ENCODE measurements around the gene ANKRD11. TPM values are rescaled to one million over a fixed set of nuclear protein-coding genes. Genes with fewer than 3 reads are reported as not detected.

The ANKRD11 gene

DNA sequence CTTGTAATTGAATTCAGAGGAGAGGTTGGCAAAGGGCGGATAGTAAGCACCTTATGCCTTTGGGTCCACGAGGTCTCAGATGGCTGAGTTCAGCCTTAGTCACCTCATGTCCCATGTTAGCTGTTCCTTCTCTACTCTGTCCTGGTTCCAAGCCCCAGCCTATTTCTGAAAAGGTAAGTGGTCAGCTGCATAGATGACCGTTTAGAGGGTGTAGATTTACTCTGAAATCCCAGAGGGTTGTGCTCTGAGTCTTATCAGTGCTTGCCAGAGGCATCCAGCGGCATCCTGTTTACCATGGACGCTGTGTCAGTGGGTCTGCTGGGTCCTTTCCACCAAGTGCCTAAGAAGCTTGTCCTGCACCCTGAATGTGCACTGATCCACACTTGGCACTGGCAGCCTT lies 271.0 kb downstream of the ANKRD11 start:
- Histone ChIP-seq H4K91ac (ENCODE audit: low read depth, low read length, poor library complexity) (no peak overlapping the region), H2BK15ac (ENCODE audit: low read length) (no peak overlapping the region), H3K27ac (replicated peaks; ENCODE audit: low read length) (no peak overlapping the region), H3K9ac (ENCODE audit: low read depth, low read length, poor library complexity) (no peak overlapping the region), H2AFZ (ENCODE audit: low read length) (no peak overlapping the region), H3K79me1 (ENCODE audit: low read depth, low read length) (peaks cover 4% of the 10 kb centered on the region), H3K9me3 (replicated peaks in 1 of 2; ENCODE audit: control insufficient read depth in 2 of 2, insufficient read depth in 1 of 2, low read depth in 1 of 2, low read length in 2 of 2) (no peaks in the 10 kb centered on the region), H3K27me3 (ENCODE audit: control insufficient read depth in 3 of 3, insufficient read depth in 3 of 3, low read depth in 1 of 3, low read length in 3 of 3) (peaks cover 0 to 2% (median 0%) of the 10 kb centered on the region in 3 experiments), H3K14ac (ENCODE audit: low read length) (no peak overlapping the region), H3K36me3 (replicated peaks in 1 of 2; ENCODE audit: control insufficient read depth in 2 of 2, insufficient read depth in 2 of 2, low read length in 2 of 2) (peaks cover 18 to 35% of the 10 kb centered on the region in 2 donors), H2BK12ac (ENCODE audit: low read length) (no peak overlapping the region), H2BK120ac (ENCODE audit: low read depth, low read length) (no peak overlapping the region), H3K4ac (ENCODE audit: low read length) (no peak overlapping the region), H3K4me3 (ENCODE audit: low read length in 2 of 2) (no peak overlapping the region), H3K23ac (ENCODE audit: low read depth, low read length, poor library complexity) (no peak overlapping the region), H3K4me2 (ENCODE audit: insufficient read depth, low read length, poor library complexity, severe bottlenecking) (no peak overlapping the region), H3K18ac (ENCODE audit: low read length) (no peak overlapping the region), H2BK5ac (ENCODE audit: low read length) (no peak overlapping the region), H3K4me1 (ENCODE audit: control insufficient read depth in 2 of 2, insufficient read depth in 1 of 2, low read depth in 1 of 2, low read length in 2 of 2) (peaks cover 3 to 4% of the 10 kb centered on the region in 2 donors), H4K8ac (ENCODE audit: low read depth, low read length) (no peak overlapping the region), H2AK5ac (ENCODE audit: low read depth, low read length) (no peak overlapping the region)
- no CpG with 5 or more reads among the region's 5 CpGs for WGBS, 2 donors (ENCODE audit: extremely low coverage in 2 of 2, insufficient read length in 2 of 2, insufficient replicate concordance in 1 of 2)
- DNase-seq (ENCODE audit: low spot score): no peak

Small RNA genes lying within 50 kb of the gene (small RNA-seq; reads per million reads assigned to genes)
- not detected for gene RNU6-430P (ENCODE audit: insufficient read depth)
